H1 (cell line): Measurements from ENCODE around the gene CUX1. TPM values are rescaled to one million over a fixed set of nuclear protein-coding genes. Genes with fewer than 3 reads are reported as not detected.

Experiments used
- CTCF ChIA-PET: fragments of 300-600 bp; sonication (Branson Sonifier 250); formaldehyde crosslinking; loops from one replicate; lab custom pipeline; 2021; ENCODE audit not compliant: partially characterized antibody; lab: Charles Lee
- POLR2A ChIA-PET: fragments of 300-600 bp; sonication (Branson Sonifier 250); formaldehyde crosslinking; loops from one replicate; lab custom pipeline; 2021; ENCODE audit warnings: inconsistent platforms; ENCODE audit not compliant: partially characterized antibody; lab: Charles Lee
- DNase-seq, 2 experiments: peaks; one replicate each; pipeline versions ENCODE4 v3.0.0 to v3.0.0-alpha.2; 2010 to 2022; ENCODE audit warnings: low spot score in 2 of 2, low read depth in 1 of 2, mixed read lengths in 1 of 2
- FAIRE-seq: peaks from 2 replicates; lab custom pipeline; 2011; peaks lifted over from hg19 to GRCh38; lab: Jason Lieb, UNC
- H2AFZ ChIP-seq: 2 replicates; pipeline ENCODE4 v1.8.1; 2012; ENCODE audit warnings: low read length, inconsistent platforms
- H2AK5ac ChIP-seq: 2 replicates; pipeline ENCODE4 v1.6.1; 2013; ENCODE audit warnings: low read depth, low read length
- H2BK120ac ChIP-seq: replicated peaks from 2 replicates; pipeline ENCODE3; 2013; ENCODE audit warnings: low read depth, low read length, inconsistent platforms
- H2BK12ac ChIP-seq: 2 replicates; pipeline ENCODE4 v1.6.1; 2013; ENCODE audit warnings: low read depth, low read length
- H2BK15ac ChIP-seq: 2 replicates; pipeline ENCODE4 v1.6.1; 2013; ENCODE audit warnings: low read length
- H2BK20ac ChIP-seq: 2 replicates; pipeline ENCODE4 v1.6.1; 2013; ENCODE audit warnings: low read length
- H2BK5ac ChIP-seq: 2 replicates; pipeline ENCODE4 v1.6.1; 2013; ENCODE audit warnings: low read depth, low read length
- H3K14ac ChIP-seq: 2 replicates; pipeline ENCODE4 v1.6.1; 2013; ENCODE audit warnings: inconsistent platforms; ENCODE audit not compliant: insufficient read length
- H3K18ac ChIP-seq: 2 replicates; pipeline ENCODE4 v1.6.1; 2013; ENCODE audit warnings: low read length; ENCODE audit errors: extremely low read depth
- H3K23ac ChIP-seq: 2 replicates; pipeline ENCODE4 v1.6.1; 2013; ENCODE audit warnings: inconsistent platforms; ENCODE audit not compliant: insufficient read length
- H3K23me2 ChIP-seq: 2 replicates; pipeline ENCODE4 v1.6.1; 2013; ENCODE audit warnings: low read depth, low read length
- H3K27ac ChIP-seq: 2 replicates; pipeline ENCODE4 v1.6.1; 2011; ENCODE audit warnings: low read depth, low read length, inconsistent platforms
- H3K27me3 ChIP-seq, 4 experiments: replicated peaks in 1 of 4; 1 replicate in 1 of 4; 2 replicates in 3 of 4; pipeline versions ENCODE4 v1.6.1 to v1.8.1; 2011 to 2013; ENCODE audit warnings: low read length in 3 of 4, mild to moderate bottlenecking in 3 of 4, inconsistent platforms in 2 of 4, mixed read lengths in 2 of 4, moderate library complexity in 1 of 4; ENCODE audit not compliant: control insufficient read depth in 3 of 4, insufficient read depth in 3 of 4; ENCODE audit errors: extremely low read depth in 1 of 4
- H3K36me3 ChIP-seq, 4 experiments: 2 replicates each; pipeline versions ENCODE4 v1.6.1 to v1.8.1; 2011 to 2013; ENCODE audit warnings: mild to moderate bottlenecking in 4 of 4, low read length in 3 of 4, moderate library complexity in 2 of 4, control low read depth in 1 of 4, inconsistent platforms in 1 of 4; ENCODE audit not compliant: insufficient read depth in 4 of 4, control insufficient read depth in 2 of 4
- H3K4ac ChIP-seq: replicated peaks from 2 replicates; pipeline ENCODE3; 2013; ENCODE audit warnings: low read length, low read depth, mixed read lengths, inconsistent platforms; ENCODE audit not compliant: insufficient read length
- H3K4me1 ChIP-seq, 4 experiments: replicated peaks in 1 of 4; 1 replicate in 1 of 4; 2 replicates in 3 of 4; pipeline versions ENCODE4 v1.6.1 to v1.8.1; 2011 to 2013; ENCODE audit warnings: low read length in 3 of 4, inconsistent platforms in 2 of 4, mixed read lengths in 1 of 4; ENCODE audit not compliant: insufficient read depth in 4 of 4, control insufficient read depth in 3 of 4
- H3K4me2 ChIP-seq, 2 experiments: 2 replicates each; pipeline versions ENCODE4 v1.6.1 to v1.8.1; 2011 to 2013; ENCODE audit warnings: low read depth in 2 of 2, low read length in 2 of 2, control low read depth in 1 of 2, inconsistent platforms in 1 of 2, mild to moderate bottlenecking in 1 of 2; ENCODE audit not compliant: insufficient read depth in 1 of 2
- H3K4me3 ChIP-seq, 4 experiments: fragments of 200-600, 300-600 bp in 1 of 4; sonication (generic), shearing (Covaris generic), sonication (Bioruptor Twin) in 1 of 4; 2 replicates each; pipeline versions ENCODE4 v1.5.1 to v1.8.1; 2011 to 2016; ENCODE audit warnings: low read length in 4 of 4, low read depth in 3 of 4, control low read depth in 2 of 4, inconsistent platforms in 2 of 4, mild to moderate bottlenecking in 2 of 4, mixed read lengths in 1 of 4, moderate library complexity in 1 of 4; ENCODE audit not compliant: insufficient read depth in 2 of 4; ENCODE audit errors: extremely low read depth in 1 of 4
- H3K56ac ChIP-seq: replicated peaks from 2 replicates; pipeline ENCODE3; 2013; ENCODE audit warnings: low read depth, mild to moderate bottlenecking, mixed read lengths, low read length, inconsistent platforms; ENCODE audit not compliant: insufficient read length
- H3K79me1 ChIP-seq: 2 replicates; pipeline ENCODE4 v1.6.1; 2013; ENCODE audit warnings: low read depth, low read length, control low read depth
- H3K79me2 ChIP-seq, 2 experiments: 2 replicates each; pipeline versions ENCODE4 v1.6.1 to v1.8.1; 2012 to 2013; ENCODE audit warnings: low read length in 2 of 2, mild to moderate bottlenecking in 2 of 2, inconsistent platforms in 1 of 2; ENCODE audit not compliant: insufficient read depth in 2 of 2, control insufficient read depth in 1 of 2
- H3K9ac ChIP-seq, 4 experiments: replicated peaks in 1 of 4; 1 replicate in 1 of 4; 2 replicates in 3 of 4; pipeline versions ENCODE4 v1.6.1 to v1.8.1; 2011 to 2013; ENCODE audit warnings: low read depth in 3 of 4, low read length in 3 of 4, control low read depth in 2 of 4, mild to moderate bottlenecking in 2 of 4, moderate library complexity in 2 of 4, inconsistent platforms in 1 of 4; ENCODE audit errors: extremely low read depth in 1 of 4
- H3K9me3 ChIP-seq, 2 experiments: 2 replicates each; pipeline versions ENCODE4 v1.6.1 to v1.8.1; 2012 to 2013; ENCODE audit warnings: mild to moderate bottlenecking in 2 of 2, moderate library complexity in 2 of 2, control low read depth in 1 of 2, inconsistent platforms in 1 of 2, low read depth in 1 of 2, low read length in 1 of 2, mixed read lengths in 1 of 2; ENCODE audit not compliant: insufficient read depth in 2 of 2
- H4K20me1 ChIP-seq, 2 experiments: replicated peaks in 1 of 2; 2 replicates each; pipeline versions ENCODE3 to v1.8.1; 2011 to 2013; ENCODE audit warnings: inconsistent platforms in 2 of 2, low read length in 2 of 2, mild to moderate bottlenecking in 1 of 2; ENCODE audit not compliant: insufficient read depth in 2 of 2, control insufficient read depth in 1 of 2
- H4K5ac ChIP-seq: 2 replicates; pipeline ENCODE4 v1.6.1; 2013; ENCODE audit warnings: low read length, low read depth, mixed read lengths, inconsistent platforms; ENCODE audit not compliant: insufficient read length
- H4K8ac ChIP-seq: 2 replicates; pipeline ENCODE4 v1.8.0; 2013; ENCODE audit warnings: mild to moderate bottlenecking, moderate library complexity, low read length, inconsistent platforms; ENCODE audit not compliant: insufficient read depth; ENCODE audit errors: extremely low read depth
- H4K91ac ChIP-seq: replicated peaks from 2 replicates; pipeline ENCODE3; 2013; ENCODE audit warnings: low read length, mixed read lengths, inconsistent platforms; ENCODE audit not compliant: insufficient read length
- CHD1 ChIP-seq: IDR thresholded peaks from 2 replicates; pipeline ENCODE4 v1.6.1; 2012; ENCODE audit warnings: low read depth, low read length, improper control_type of control experiment
- EGR1 ChIP-seq: IDR thresholded peaks from 2 replicates; pipeline ENCODE4 v1.6.1; 2011; ENCODE audit warnings: low read depth, low read length, borderline replicate concordance
- KDM5A ChIP-seq: fragments of 200-600 bp; IDR thresholded peaks from 2 replicates; pipeline ENCODE4 v1.7.1; 2012; ENCODE audit warnings: mild to moderate bottlenecking, low read length, inconsistent platforms, mixed read lengths
- RNF2 ChIP-seq: fragments of 200-900, 300-1000 bp; sonication (generic); IDR thresholded peaks from 2 replicates; pipeline ENCODE4 v1.7.1; 2016; ENCODE audit warnings: borderline replicate concordance, low read depth, mild to moderate bottlenecking, antibody characterized with exemption, low read length; ENCODE audit not compliant: poor library complexity, severe bottlenecking; ENCODE audit errors: missing control alignments
- SIN3A ChIP-seq, 2 experiments: IDR thresholded peaks in 1 of 2; conservative IDR thresholded peaks in 1 of 2; 2 replicates each; pipeline ENCODE4 v1.6.1; 2011 to 2012; ENCODE audit warnings: low read length in 2 of 2, improper control_type of control experiment in 1 of 2, low read depth in 1 of 2, mild to moderate bottlenecking in 1 of 2
- TAF1 ChIP-seq: IDR thresholded peaks from 2 replicates; pipeline ENCODE4 v1.6.1; 2011; ENCODE audit warnings: mild to moderate bottlenecking, low read depth, low read length
- TCF12 ChIP-seq: IDR thresholded peaks from 2 replicates; pipeline ENCODE4 v1.6.1; 2011; ENCODE audit warnings: low read depth, mild to moderate bottlenecking, low read length
- YY1 ChIP-seq: IDR thresholded peaks from 2 replicates; pipeline ENCODE4 v1.6.1; 2011; ENCODE audit warnings: low read depth, mild to moderate bottlenecking, low read length
- WGBS, 2 experiments: shearing (Covaris generic) in 1 of 2; methylation state at CpG; one replicate each; pipeline versions ENCODE4 v1.1.6 to v1.1.7; 2013 to 2015; ENCODE audit warnings: low lambda C conversion rate in 2 of 2, mixed read lengths in 2 of 2, inconsistent platforms in 1 of 2, low coverage in 1 of 2, missing lambda C conversion rate in 1 of 2; ENCODE audit not compliant: insufficient replicate concordance in 2 of 2, insufficient coverage in 1 of 2, insufficient read length in 1 of 2; ENCODE audit errors: extremely low coverage in 1 of 2, missing lambda C conversion rate in 1 of 2; 5-methylcytosine and 5-hydroxymethylcytosine counted together
- polyA plus RNA-seq, 7 experiments: library from polyadenylated mRNA; depleted of rRNA in 3 of 7; stranded (reverse) in 5 of 7; unstranded in 2 of 7; fragments of >200 nt in 5 of 7; fragments of 200-250 nt in 2 of 7; gene quantifications; 1 replicate in 5 of 7; 2 replicates in 1 of 7; 4 replicates in 1 of 7; pipeline versions ENCODE4 v1.2.1 to v1.2.3, GENCODE V29; 2011 to 2013; ENCODE audit warnings: missing spikeins in 2 of 7, mixed read lengths in 2 of 7
- total RNA-seq: library from RNA; stranded (reverse); fragmentation: NEBNext Ultra II Directional; extraction: Animal tissue kit (Norgen Biotek cat#: 25700); gene quantifications from 2 replicates; pipeline ENCODE4 v1.2.1, GENCODE V29; 2021
- TF ChIP-seq, protein P1 (sequence below): IDR thresholded peaks from 2 replicates; pipeline ENCODE4 v1.6.1; 2011; ENCODE audit warnings: low read length, improper control_type of control experiment
- TF ChIP-seq, protein P2 (sequence below): IDR thresholded peaks from 2 replicates; pipeline ENCODE4 v1.6.1; 2012; ENCODE audit warnings: low read length, inconsistent platforms

CUX1 gene
- total and polyA plus RNA-seq, 2 of the 8 experiments (the other 6 are each of a cell fraction or from before 2014, with no cell fraction given) = 21.6 to 65.9 TPM

DNA sequence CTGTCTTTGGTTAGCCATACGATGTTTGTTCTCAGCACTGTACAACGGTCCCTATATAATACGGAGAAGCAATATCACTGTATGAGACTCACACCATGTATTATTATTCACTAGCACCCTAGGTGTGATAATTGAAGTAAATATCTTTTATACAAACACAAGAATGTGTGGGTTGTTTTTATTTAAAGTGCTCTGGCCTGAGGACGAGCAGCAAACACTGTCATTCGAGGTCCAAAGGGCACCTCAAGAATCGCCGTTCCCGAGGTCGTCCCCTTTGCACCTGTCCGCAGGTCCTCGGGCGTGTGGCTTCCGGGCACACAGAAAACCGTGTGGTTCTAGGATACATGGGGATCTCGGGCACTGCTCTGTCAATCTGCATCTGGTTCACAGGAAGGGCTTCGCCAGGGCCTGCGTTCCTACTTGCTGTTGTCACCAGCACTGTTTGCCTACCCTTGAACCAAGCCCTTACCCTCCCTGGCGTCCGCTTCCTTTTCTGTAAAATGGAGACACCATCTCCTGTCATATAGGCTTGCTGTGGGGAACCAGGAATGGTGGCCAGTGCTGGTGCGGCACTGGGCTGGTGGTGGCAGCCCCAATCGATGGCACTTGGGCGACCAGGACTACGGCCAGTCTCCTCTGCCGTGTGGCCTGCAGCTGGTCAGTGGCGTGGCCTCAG is 440.8 kb downstream of the CUX1 start:
- no peaks in the 10 kb centered on the region for H3K79me2 ChIP-seq
- ChIA-PET CTCF (interaction anchor here (0.8 to 1.3 kb wide), 4 partner anchors 9 to 154 kb away, joined by 3 to 4 read pairs (median 4); no protein-coding TSS in a partner anchor), POLR2A (no interaction called here)
- no peak overlapping the region for H3K18ac ChIP-seq
- H2AFZ ChIP-seq = no peak overlapping the region
- H3K9me3 ChIP-seq = no peaks in the 10 kb centered on the region
- H3K4me3 ChIP-seq = no peak overlapping the region
- no peak overlapping the region for H3K14ac ChIP-seq
- H4K5ac ChIP-seq = no peak overlapping the region
- H2BK15ac ChIP-seq = no peak overlapping the region
- 0 out of 2 replicates have a peak overlapping the region, but pooled peaks have one; percentile 35 for H2BK5ac ChIP-seq
- no peaks in the 10 kb centered on the region for H3K36me3 ChIP-seq
- no peak for DNase-seq
- no peak overlapping the region for H3K4ac ChIP-seq
- no peak overlapping the region for H2BK12ac ChIP-seq
- H3K23ac ChIP-seq = no peak overlapping the region
- no peak overlapping the region for H4K8ac ChIP-seq
- no peak overlapping the region for H3K56ac ChIP-seq
- no peak overlapping the region for H3K4me2 ChIP-seq
- H4K91ac ChIP-seq = no peak overlapping the region
- no peak for FAIRE-seq
- H2BK20ac ChIP-seq = no peak overlapping the region
- H2BK120ac ChIP-seq = no peak overlapping the region
- no peaks in the 10 kb centered on the region for H4K20me1 ChIP-seq
- H2AK5ac ChIP-seq = no peak overlapping the region
- no peak overlapping the region for H3K9ac ChIP-seq
- H3K79me1 ChIP-seq = no peaks in the 10 kb centered on the region
- H3K23me2 ChIP-seq = no peaks in the 10 kb centered on the region
- TF ChIP-seq TCF12 (no peak), EGR1 (no peak), SIN3A (conservative IDR thresholded peaks at IDR 0.05 in 1 of 2, IDR thresholded peaks at IDR 0.05 in 1 of 2; ENCODE audit: low read depth in 1 of 2, low read length in 2 of 2) (no peak), KDM5A (no peak), TAF1 (no peak), YY1 (no peak), RNF2 (no peak), CHD1 (no peak)
- TF ChIP-seq, protein P1, sequence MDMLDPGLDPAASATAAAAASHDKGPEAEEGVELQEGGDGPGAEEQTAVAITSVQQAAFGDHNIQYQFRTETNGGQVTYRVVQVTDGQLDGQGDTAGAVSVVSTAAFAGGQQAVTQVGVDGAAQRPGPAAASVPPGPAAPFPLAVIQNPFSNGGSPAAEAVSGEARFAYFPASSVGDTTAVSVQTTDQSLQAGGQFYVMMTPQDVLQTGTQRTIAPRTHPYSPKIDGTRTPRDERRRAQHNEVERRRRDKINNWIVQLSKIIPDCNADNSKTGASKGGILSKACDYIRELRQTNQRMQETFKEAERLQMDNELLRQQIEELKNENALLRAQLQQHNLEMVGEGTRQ = no peak
- TF ChIP-seq, protein P2, sequence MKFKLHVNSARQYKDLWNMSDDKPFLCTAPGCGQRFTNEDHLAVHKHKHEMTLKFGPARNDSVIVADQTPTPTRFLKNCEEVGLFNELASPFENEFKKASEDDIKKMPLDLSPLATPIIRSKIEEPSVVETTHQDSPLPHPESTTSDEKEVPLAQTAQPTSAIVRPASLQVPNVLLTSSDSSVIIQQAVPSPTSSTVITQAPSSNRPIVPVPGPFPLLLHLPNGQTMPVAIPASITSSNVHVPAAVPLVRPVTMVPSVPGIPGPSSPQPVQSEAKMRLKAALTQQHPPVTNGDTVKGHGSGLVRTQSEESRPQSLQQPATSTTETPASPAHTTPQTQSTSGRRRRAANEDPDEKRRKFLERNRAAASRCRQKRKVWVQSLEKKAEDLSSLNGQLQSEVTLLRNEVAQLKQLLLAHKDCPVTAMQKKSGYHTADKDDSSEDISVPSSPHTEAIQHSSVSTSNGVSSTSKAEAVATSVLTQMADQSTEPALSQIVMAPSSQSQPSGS = no peak
- H3K4me1 ChIP-seq = no peaks in the 10 kb centered on the region
- H3K27ac ChIP-seq = no peak overlapping the region
- no peaks in the 10 kb centered on the region for H3K27me3 ChIP-seq
- WGBS, 2 experiments = 91% methylated on average over 25 of the region's 25 CpGs; no CpG with 5 or more reads in 1 of the 2 experiments
